HepG2 (cell line): ENCODE data around the gene NPSR1. TPM values are rescaled to one million over a fixed set of nuclear protein-coding genes. Genes with fewer than 3 reads are reported as not detected.
A peak's percentile ranks its signal among the peaks of the same experiment; 100 is the strongest.

Source experiments
- ATF1 ChIP-seq: IDR thresholded peaks from 2 replicates; pipeline ENCODE4 v1.6.1; 2016; ENCODE audit warnings: mild to moderate bottlenecking, control low read depth
- BORCS8-MEF2B ChIP-seq: sonication (generic); formaldehyde crosslinking; IDR thresholded peaks from 2 replicates; pipeline ENCODE4 v1.8.0; 2022; ENCODE audit warnings: mild to moderate bottlenecking, missing genetic modification reagents
- FOSL2 ChIP-seq: sonication (generic); formaldehyde crosslinking; IDR thresholded peaks from 2 replicates; pipeline ENCODE4 v1.4.0; 2020; ENCODE audit warnings: missing genetic modification reagents
- HBP1 ChIP-seq: IDR thresholded peaks from 2 replicates; pipeline ENCODE4 v1.6.1; 2016; ENCODE audit warnings: low read depth, control low read depth
- HDAC1 ChIP-seq: sonication (generic); formaldehyde crosslinking; IDR thresholded peaks from 2 replicates; pipeline ENCODE4 v1.5.1; 2020; ENCODE audit warnings: mild to moderate bottlenecking, missing genetic modification reagents
- JDP2 ChIP-seq: sonication (generic); formaldehyde crosslinking; IDR thresholded peaks from 2 replicates; pipeline ENCODE4 v1.8.1; 2022; ENCODE audit warnings: missing genetic modification reagents, borderline replicate concordance
- JUN ChIP-seq: sonication (generic); formaldehyde crosslinking; IDR thresholded peaks from 2 replicates; pipeline ENCODE4 v1.4.0; 2020; ENCODE audit warnings: mild to moderate bottlenecking, missing genetic modification reagents
- NFKBIZ ChIP-seq: IDR thresholded peaks from 2 replicates; pipeline ENCODE4 v1.6.1; 2018; ENCODE audit warnings: missing genetic modification reagents, missing compliant biosample characterization
- NFYB ChIP-seq: sonication (generic); formaldehyde crosslinking; IDR thresholded peaks from 2 replicates; pipeline ENCODE4 v1.4.0; 2020; ENCODE audit warnings: missing genetic modification reagents
- NFYC ChIP-seq: IDR thresholded peaks from 2 replicates; pipeline ENCODE4 v1.6.1; 2016; ENCODE audit warnings: missing genetic modification reagents, missing compliant biosample characterization
- NRL ChIP-seq: sonication (generic); formaldehyde crosslinking; IDR thresholded peaks from 2 replicates; pipeline ENCODE4 v1.5.0; 2020; ENCODE audit warnings: missing genetic modification reagents, mild to moderate bottlenecking, moderate library complexity, borderline replicate concordance
- PITX1 ChIP-seq: sonication (generic); formaldehyde crosslinking; IDR thresholded peaks from 2 replicates; pipeline ENCODE4 v1.5.1; 2020; ENCODE audit warnings: mild to moderate bottlenecking, missing genetic modification reagents
- RBFOX2 ChIP-seq: fragments of 200-400 bp; formaldehyde crosslinking; IDR thresholded peaks from 2 replicates; pipeline ENCODE4 v1.6.1; 2017; ENCODE audit warnings: low read depth, mild to moderate bottlenecking, low read length
- TARDBP ChIP-seq: sonication (generic); formaldehyde crosslinking; IDR thresholded peaks from 2 replicates; pipeline ENCODE4 v1.8.0; 2022; ENCODE audit warnings: mild to moderate bottlenecking, missing genetic modification reagents
- U2AF2 ChIP-seq: fragments of 200-400 bp; formaldehyde crosslinking; IDR thresholded peaks from 2 replicates; pipeline ENCODE4 v1.6.1; 2017; ENCODE audit warnings: low read depth, mild to moderate bottlenecking, low read length
- ZBTB43 ChIP-seq: sonication (generic); formaldehyde crosslinking; conservative IDR thresholded peaks from 2 replicates; pipeline ENCODE4 v1.4.0; 2020; ENCODE audit warnings: missing genetic modification reagents
- ZNF292 ChIP-seq: sonication (generic); formaldehyde crosslinking; IDR thresholded peaks from 2 replicates; pipeline ENCODE4 v1.8.1; 2022; ENCODE audit warnings: mild to moderate bottlenecking, low read depth, missing genetic modification reagents, borderline replicate concordance
- ZNF580 ChIP-seq: IDR thresholded peaks from 2 replicates; pipeline ENCODE4 v1.6.1; 2016; ENCODE audit warnings: low read depth, borderline replicate concordance
- ZNF605 ChIP-seq: sonication (generic); formaldehyde crosslinking; IDR thresholded peaks from 2 replicates; pipeline ENCODE4 v1.8.0; 2022; ENCODE audit warnings: mild to moderate bottlenecking, missing genetic modification reagents
- ZNF609 ChIP-seq: sonication (generic); formaldehyde crosslinking; IDR thresholded peaks from 2 replicates; pipeline ENCODE4 v1.4.0; 2020; ENCODE audit warnings: mild to moderate bottlenecking, missing genetic modification reagents, borderline replicate concordance
- ZNF615 ChIP-seq: sonication (generic); formaldehyde crosslinking; IDR thresholded peaks from 2 replicates; pipeline ENCODE4 v1.5.0; 2020; ENCODE audit warnings: mild to moderate bottlenecking, missing genetic modification reagents, borderline replicate concordance
- polyA plus RNA-seq, 8 experiments: library from polyadenylated mRNA; depleted of rRNA in 3 of 8; stranded (reverse) in 7 of 8; unstranded in 1 of 8; fragments of >200 nt; fragmentation: Illumina TruSeq in 4 of 8; extraction: Trizol in 4 of 8; gene quantifications; 2 replicates each; pipeline versions ENCODE4 v1.2.1 to v1.2.3, GENCODE V29; 2011 to 2016; ENCODE audit warnings: low read depth in 4 of 8, missing spikeins in 1 of 8, mixed read lengths in 1 of 8; ENCODE audit not compliant: insufficient read depth in 1 of 8
- total RNA-seq, 5 experiments: library from RNA; depleted of rRNA; stranded (reverse); fragments of >200 nt; fragmentation: Illumina TruSeq; extraction: Trizol; gene quantifications; 2 replicates each; pipeline ENCODE4 v1.2.3, GENCODE V29; 2016; ENCODE audit warnings: low read depth in 1 of 5

NPSR1 gene
- total and polyA plus RNA-seq, 2 of the 13 experiments (the other 11 are each of a cell fraction or from before 2014, with no cell fraction given), result not detected

- TF ChIP-seq HDAC1 (CRISPR knock-in tag) (peak; percentile 89; the same call in 1 of the 2 replicates), JDP2 (no peak), U2AF2 (no peak), NFKBIZ (CRISPR knock-in tag) (0 out of 2 replicates have a peak, but pooled peaks have one; percentile 16), TARDBP (CRISPR knock-in tag) (peak; percentile 87), NRL (0 out of 2 replicates have a peak, but pooled peaks have one; percentile 35), ATF1 (CRISPR knock-in tag) (peak; percentile 46; the same call in 1 of the 2 replicates), ZNF580 (CRISPR knock-in tag) (peak; percentile 20; the same call in 1 of the 2 replicates), NFYB (CRISPR knock-in tag) (0 out of 2 replicates have a peak, but pooled peaks have one; percentile 24), ZNF615 (CRISPR knock-in tag) (0 out of 2 replicates have a peak, but pooled peaks have one; percentile 20), NFYC (CRISPR knock-in tag) (peak; percentile 37; the same call in 1 of the 2 replicates), JUN (CRISPR knock-in tag) (peak; percentile 89), ZNF292 (peak; percentile 90; the same call in 1 of the 2 replicates), BORCS8-MEF2B (CRISPR knock-in tag) (0 out of 2 replicates have a peak, but pooled peaks have one; percentile 45), FOSL2 (peak; percentile 99), HBP1 (0 out of 2 replicates have a peak, but pooled peaks have one; percentile 27), PITX1 (CRISPR knock-in tag) (peak; percentile 70; the same call in 1 of the 2 replicates), RBFOX2 (peak; percentile 27; the same call in 1 of the 2 replicates), ZBTB43 (CRISPR knock-in tag) (peak; percentile 86), ZNF605 (CRISPR knock-in tag) (peak; percentile 83; the same call in 1 of the 2 replicates), ZNF609 (peak; percentile 82)
Observed at GRCh38 chr7:34747867-34748727, 90.1 kb downstream of the NPSR1 start (continued).
